GM12878 (cell line): Measurements from ENCODE around the gene C3orf33. TPM values are rescaled to one million over a fixed set of nuclear protein-coding genes. Genes with fewer than 3 reads are reported as not detected.

Experiments
- ATAC-seq: fragments of 200-7000 bp; cut with Tn5 transposase; 3 replicates; pipeline ENCODE4 v1.9.1; 2020; ENCODE audit warnings: mild to moderate bottlenecking, moderate library complexity
- BruUV-seq: library from RNA; stranded (reverse); fragments of 400-500 nt; replicated peaks from 2 replicates; lab custom pipeline; 2021; lab: Mats Ljungman, UMichigan
- CTCF ChIA-PET: fragments of 300-600 bp; sonication (Branson Sonifier 250); formaldehyde crosslinking; extraction: SDS; loops from one replicate; lab custom pipeline; 2021; ENCODE audit warnings: inconsistent platforms; lab: Yijun Ruan, JAX
- POLR2A ChIA-PET: fragments of 350-600 bp; formaldehyde crosslinking; extraction: SDS; loops from one replicate; lab custom pipeline; 2021; ENCODE audit warnings: inconsistent platforms; lab: Charles Lee
- RAD21 ChIA-PET: fragments of 300-600 bp; sonication (Branson Sonifier 250); formaldehyde crosslinking; loops from one replicate; lab custom pipeline; 2023; ENCODE audit warnings: antibody characterized with exemption; ENCODE audit not compliant: unreplicated experiment; lab: Charles Lee
- SMC1A ChIA-PET: fragments of 300-600 bp; sonication (Branson Sonifier 250); formaldehyde crosslinking; loops from one replicate; lab custom pipeline; 2023; ENCODE audit not compliant: unreplicated experiment, uncharacterized antibody; lab: Charles Lee
- DNase-seq: peaks from one replicate; pipeline ENCODE4 v3.0.0-alpha.2; 2011; ENCODE audit warnings: low read depth, low spot score
- FAIRE-seq: peaks from 3 replicates; lab custom pipeline; 2011; peaks lifted over from hg19 to GRCh38; lab: Jason Lieb, UNC
- H2AFZ ChIP-seq: 2 replicates; pipeline ENCODE4 v1.6.0; 2011; ENCODE audit warnings: low read depth, low read length, control low read depth; ENCODE audit not compliant: control insufficient read depth
- H3K27ac ChIP-seq: 2 replicates; pipeline ENCODE4 v1.5.1; 2011; ENCODE audit warnings: control low read depth; ENCODE audit not compliant: control insufficient read depth, insufficient read depth
- H3K27me3 ChIP-seq, 2 experiments: replicated peaks in 1 of 2; 2 replicates each; pipeline versions ENCODE4 v1.6.0 to v1.6.1; 2011; ENCODE audit warnings: low read length in 1 of 2; ENCODE audit not compliant: control insufficient read depth in 2 of 2, insufficient read depth in 2 of 2
- H3K36me3 ChIP-seq, 2 experiments: 2 replicates each; pipeline ENCODE4 v1.5.1; 2011; ENCODE audit warnings: low read length in 1 of 2; ENCODE audit not compliant: control insufficient read depth in 2 of 2, insufficient read depth in 2 of 2
- H3K4me1 ChIP-seq: 2 replicates; pipeline ENCODE4 v1.6.1; 2011; ENCODE audit warnings: mild to moderate bottlenecking, low read length, moderate library complexity, mixed read lengths; ENCODE audit not compliant: control insufficient read depth, insufficient read depth
- H3K4me2 ChIP-seq: 2 replicates; pipeline ENCODE4 v1.6.0; 2011; ENCODE audit warnings: control low read depth; ENCODE audit not compliant: control insufficient read depth, insufficient read depth
- H3K4me3 ChIP-seq: fragments of 200-600 bp; sonication (generic); 2 replicates; pipeline ENCODE4 v1.5.1; 2016
- H3K79me2 ChIP-seq: 2 replicates; pipeline ENCODE4 v1.6.0; 2011; ENCODE audit warnings: low read length; ENCODE audit not compliant: control insufficient read depth, insufficient read depth
- H3K9ac ChIP-seq: 2 replicates; pipeline ENCODE4 v1.8.0; 2011; ENCODE audit warnings: low read length, control low read depth, mixed read lengths; ENCODE audit not compliant: control insufficient read depth, insufficient read depth
- H3K9me3 ChIP-seq: replicated peaks from 3 replicates; pipeline ENCODE4 v1.5.1; 2011; ENCODE audit warnings: mild to moderate bottlenecking, low read length; ENCODE audit not compliant: control insufficient read depth, insufficient read depth
- H4K20me1 ChIP-seq: 2 replicates; pipeline ENCODE4 v1.6.0; 2011; ENCODE audit not compliant: control insufficient read depth, insufficient read depth
- EED ChIP-seq: sonication (generic); IDR thresholded peaks from 2 replicates; pipeline ENCODE4 v1.6.1; 2016; ENCODE audit warnings: antibody characterized with exemption, low read depth
- FOS ChIP-seq: IDR thresholded peaks from 3 replicates; pipeline ENCODE4 v1.6.1; 2011; ENCODE audit warnings: borderline replicate concordance; ENCODE audit not compliant: insufficient read length; ENCODE audit errors: extremely low read depth
- IRF4 ChIP-seq: IDR thresholded peaks from 2 replicates; pipeline ENCODE4 v1.6.1; 2011; ENCODE audit warnings: low read depth, low read length
- NFYB ChIP-seq: IDR thresholded peaks from 2 replicates; pipeline ENCODE4 v1.6.1; 2011; ENCODE audit warnings: low read depth, mild to moderate bottlenecking, low read length, improper control_type of control experiment, moderate library complexity; ENCODE audit not compliant: insufficient read depth
- NR2C2 ChIP-seq: IDR thresholded peaks from 2 replicates; pipeline ENCODE4 v1.6.1; 2011; ENCODE audit warnings: borderline replicate concordance, low read depth; ENCODE audit not compliant: control insufficient read depth, insufficient read length
- NR2F1 ChIP-seq: fragments of 450-650 bp; conservative IDR thresholded peaks from 2 replicates; pipeline ENCODE4 v1.6.1; 2017; ENCODE audit warnings: mild to moderate bottlenecking
- NRF1 ChIP-seq: conservative IDR thresholded peaks from 2 replicates; pipeline ENCODE4 v1.6.1; 2011; ENCODE audit warnings: mild to moderate bottlenecking, low read depth, low read length, improper control_type of control experiment
- RCOR1 ChIP-seq: conservative IDR thresholded peaks from 2 replicates; pipeline ENCODE4 v1.6.1; 2012; ENCODE audit warnings: low read depth, low read length, improper control_type of control experiment
- SKIL ChIP-seq: fragments of 450-650 bp; IDR thresholded peaks from 2 replicates; pipeline ENCODE4 v1.6.1; 2017; ENCODE audit warnings: mild to moderate bottlenecking, low read depth, inconsistent platforms; ENCODE audit not compliant: poor library complexity, severe bottlenecking
- SRF ChIP-seq, 2 experiments: IDR thresholded peaks; 2 replicates each; pipeline ENCODE4 v1.6.1; 2011; ENCODE audit warnings: low read depth in 2 of 2, low read length in 2 of 2, mild to moderate bottlenecking in 1 of 2, moderate library complexity in 1 of 2
- ZNF217 ChIP-seq: fragments of 450-650 bp; IDR thresholded peaks from 2 replicates; pipeline ENCODE4 v1.6.1; 2017; ENCODE audit warnings: antibody characterized with exemption, mild to moderate bottlenecking
- ZNF687 ChIP-seq: fragments of 450-650 bp; IDR thresholded peaks from 2 replicates; pipeline ENCODE4 v1.6.1; 2017; ENCODE audit warnings: mild to moderate bottlenecking, moderate library complexity
- ZZZ3 ChIP-seq: IDR thresholded peaks from 2 replicates; pipeline ENCODE4 v1.6.1; 2011; ENCODE audit warnings: low read depth; ENCODE audit not compliant: control insufficient read depth, insufficient read length
- WGBS: methylation state at CpG from one replicate; pipeline ENCODE4 v1.1.6; 2016; ENCODE audit warnings: low lambda C conversion rate; ENCODE audit not compliant: insufficient replicate concordance, insufficient coverage; ENCODE audit errors: missing lambda C conversion rate; 5-methylcytosine and 5-hydroxymethylcytosine counted together
- in situ Hi-C: fragments of 300-500 bp; cut with MboI; formaldehyde crosslinking; loops from 9 replicates; pipeline ENCODE4 v1.14.3; 2018; ENCODE audit warnings: mixed read lengths
- intact Hi-C: fragments of 100-400 bp; cut with micrococcal nuclease; formaldehyde crosslinking; loops from one replicate; pipeline ENCODE4 v1.14.2; 2022; ENCODE audit not compliant: unreplicated experiment
- polyA plus RNA-seq, 11 experiments: library from polyadenylated mRNA; depleted of rRNA in 4 of 11; unstranded in 6 of 11; stranded (reverse) in 5 of 11; fragments of >200 nt; fragmentation: Nextera tagmentation in 4 of 11; fragmentation: Illumina TruSeq in 1 of 11; extraction: Ambion mirVana in 4 of 11; extraction: Trizol in 1 of 11; gene quantifications; 1 replicate in 1 of 11; 2 replicates in 10 of 11; pipeline versions ENCODE4 v1.2.1 to v1.2.3, GENCODE V29; 2011 to 2016; ENCODE audit warnings: inconsistent platforms in 2 of 11, missing spikeins in 2 of 11, low read depth in 1 of 11
- total RNA-seq, 4 experiments: library from RNA; depleted of rRNA in 3 of 4; stranded (reverse); fragments of >200 nt in 3 of 4; fragmentation: Illumina TruSeq in 1 of 4; extraction: Trizol in 1 of 4; gene quantifications; 2 replicates each; pipeline versions ENCODE4 v1.2.1 to v1.2.3, GENCODE V29; 2013 to 2021
- TF ChIP-seq, protein P1 (sequence below): fragments of 450-650 bp; IDR thresholded peaks from 2 replicates; pipeline ENCODE4 v1.6.1; 2018; ENCODE audit warnings: mild to moderate bottlenecking, low read depth, moderate library complexity; ENCODE audit not compliant: partially characterized antibody
- TF ChIP-seq, protein P2 (sequence below): fragments of 450-650 bp; IDR thresholded peaks from 2 replicates; pipeline ENCODE4 v1.6.1; 2014; ENCODE audit warnings: mild to moderate bottlenecking

The C3orf33 gene
- total and polyA plus RNA-seq, 10 of the 15 experiments (the other 5 are each of a cell fraction or from before 2014, with no cell fraction given): 0.35 to 1.7 (median 0.90) TPM

- H3K36me3 ChIP-seq: no peaks in the 10 kb centered on the region
- H3K9me3 ChIP-seq: no peaks in the 10 kb centered on the region; the same call in 2 of the 3 replicates
- in situ Hi-C loops: no loop called here
- H3K27me3 ChIP-seq: no peaks in the 10 kb centered on the region
- no peak overlapping the region for H3K9ac ChIP-seq
- no peak overlapping the region for H2AFZ ChIP-seq
- H3K4me2 ChIP-seq: no peak overlapping the region
- BruUV-seq: no TSS peak
- ChIA-PET SMC1A (no interaction called here), RAD21 (interaction anchor here (0.9 kb wide), 1 partner anchor 15 kb away, joined by 3 read pairs; the partner anchor contains the start of gene C3orf33), POLR2A (no interaction called here), CTCF (interaction anchor here (1.0 kb wide), 1 partner anchor 14 kb away, joined by 5 read pairs; the partner anchor contains the start of gene C3orf33)
- H3K4me1 ChIP-seq: no peaks in the 10 kb centered on the region
- 97% methylated on average over 2 of the region's 2 CpGs for WGBS
- FAIRE-seq (no peak), DNase-seq (no peak), ATAC-seq (no peak)
- no peak overlapping the region for H3K27ac ChIP-seq
- no peaks in the 10 kb centered on the region for H4K20me1 ChIP-seq
- intact Hi-C loops: no loop called here
- H3K79me2 ChIP-seq: no peaks in the 10 kb centered on the region
- H3K4me3 ChIP-seq: no peak overlapping the region
- no peak for TF ChIP-seq FOS
- TF ChIP-seq NR2F1: no peak
- no peak for TF ChIP-seq ZZZ3
- TF ChIP-seq NRF1: no peak
- TF ChIP-seq EED: no peak
- TF ChIP-seq NR2C2: no peak
- TF ChIP-seq IRF4: no peak
- TF ChIP-seq NFYB: no peak
- TF ChIP-seq, protein P1, sequence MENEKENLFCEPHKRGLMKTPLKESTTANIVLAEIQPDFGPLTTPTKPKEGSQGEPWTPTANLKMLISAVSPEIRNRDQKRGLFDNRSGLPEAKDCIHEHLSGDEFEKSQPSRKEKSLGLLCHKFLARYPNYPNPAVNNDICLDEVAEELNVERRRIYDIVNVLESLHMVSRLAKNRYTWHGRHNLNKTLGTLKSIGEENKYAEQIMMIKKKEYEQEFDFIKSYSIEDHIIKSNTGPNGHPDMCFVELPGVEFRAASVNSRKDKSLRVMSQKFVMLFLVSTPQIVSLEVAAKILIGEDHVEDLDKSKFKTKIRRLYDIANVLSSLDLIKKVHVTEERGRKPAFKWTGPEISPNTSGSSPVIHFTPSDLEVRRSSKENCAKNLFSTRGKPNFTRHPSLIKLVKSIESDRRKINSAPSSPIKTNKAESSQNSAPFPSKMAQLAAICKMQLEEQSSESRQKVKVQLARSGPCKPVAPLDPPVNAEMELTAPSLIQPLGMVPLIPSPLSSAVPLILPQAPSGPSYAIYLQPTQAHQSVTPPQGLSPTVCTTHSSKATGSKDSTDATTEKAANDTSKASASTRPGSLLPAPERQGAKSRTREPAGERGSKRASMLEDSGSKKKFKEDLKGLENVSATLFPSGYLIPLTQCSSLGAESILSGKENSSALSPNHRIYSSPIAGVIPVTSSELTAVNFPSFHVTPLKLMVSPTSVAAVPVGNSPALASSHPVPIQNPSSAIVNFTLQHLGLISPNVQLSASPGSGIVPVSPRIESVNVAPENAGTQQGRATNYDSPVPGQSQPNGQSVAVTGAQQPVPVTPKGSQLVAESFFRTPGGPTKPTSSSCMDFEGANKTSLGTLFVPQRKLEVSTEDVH: no peak
- no peak for TF ChIP-seq RCOR1
- TF ChIP-seq, protein P2, sequence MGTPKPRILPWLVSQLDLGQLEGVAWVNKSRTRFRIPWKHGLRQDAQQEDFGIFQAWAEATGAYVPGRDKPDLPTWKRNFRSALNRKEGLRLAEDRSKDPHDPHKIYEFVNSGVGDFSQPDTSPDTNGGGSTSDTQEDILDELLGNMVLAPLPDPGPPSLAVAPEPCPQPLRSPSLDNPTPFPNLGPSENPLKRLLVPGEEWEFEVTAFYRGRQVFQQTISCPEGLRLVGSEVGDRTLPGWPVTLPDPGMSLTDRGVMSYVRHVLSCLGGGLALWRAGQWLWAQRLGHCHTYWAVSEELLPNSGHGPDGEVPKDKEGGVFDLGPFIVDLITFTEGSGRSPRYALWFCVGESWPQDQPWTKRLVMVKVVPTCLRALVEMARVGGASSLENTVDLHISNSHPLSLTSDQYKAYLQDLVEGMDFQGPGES: no peak
- no peak for TF ChIP-seq SKIL
- TF ChIP-seq ZNF217: no peak
- no peak for TF ChIP-seq ZNF687
- no peak for TF ChIP-seq SRF (IDR thresholded peaks at IDR 0.05; ENCODE audit: low read depth in 2 of 2, low read length in 2 of 2)
Measured at GRCh38 chr3:155791190-155791589, 14.9 kb downstream of the C3orf33 start.
